Mesendoderm (in vitro differentiated cells): ENCODE data around the gene GRK4.
"Not testable (repeated sequence)": the region's sequence is repeated elsewhere in the genome, so short reads cannot be mapped to it uniquely, and the experiment has no call there.

Experiments used
- DNase-seq: peaks from one replicate; pipeline ENCODE4 v3.0.0; 2013
- H2AK5ac ChIP-seq: 2 replicates; pipeline ENCODE4 v1.6.1; 2013; ENCODE audit warnings: low read length, inconsistent platforms
- H2BK120ac ChIP-seq: 2 replicates; pipeline ENCODE4 v1.6.1; 2013; ENCODE audit warnings: low read depth, mild to moderate bottlenecking, low read length, moderate library complexity, mixed read lengths
- H2BK15ac ChIP-seq: replicated peaks from 2 replicates; pipeline ENCODE4 v1.6.1; 2013; ENCODE audit warnings: low read depth, mild to moderate bottlenecking, moderate library complexity
- H2BK5ac ChIP-seq: 2 replicates; pipeline ENCODE4 v1.6.1; 2013; ENCODE audit warnings: low read length, inconsistent platforms
- H3K18ac ChIP-seq: 2 replicates; pipeline ENCODE4 v1.6.1; 2013; ENCODE audit warnings: mild to moderate bottlenecking, low read length, mixed read lengths
- H3K23ac ChIP-seq: one replicate; pipeline ENCODE4 v1.6.1; 2013; ENCODE audit warnings: low read length
- H3K27ac ChIP-seq: 2 replicates; pipeline ENCODE4 v1.5.1; 2013; ENCODE audit warnings: low read depth, mild to moderate bottlenecking, inconsistent platforms, low read length, moderate library complexity
- H3K27me3 ChIP-seq: 2 replicates; pipeline ENCODE4 v1.6.1; 2013; ENCODE audit warnings: low read length, control low read depth, mild to moderate bottlenecking, inconsistent platforms; ENCODE audit not compliant: insufficient read depth, poor library complexity
- H3K36me3 ChIP-seq: 2 replicates; pipeline ENCODE4 v1.6.1; 2013; ENCODE audit warnings: low read length, inconsistent platforms; ENCODE audit not compliant: control insufficient read depth, insufficient read depth
- H3K4ac ChIP-seq: one replicate; pipeline ENCODE4 v1.6.1; 2013; ENCODE audit warnings: low read depth, mild to moderate bottlenecking, low read length, moderate library complexity
- H3K4me1 ChIP-seq: 2 replicates; pipeline ENCODE4 v1.6.1; 2013; ENCODE audit warnings: low read depth, low read length, inconsistent platforms; ENCODE audit not compliant: control insufficient read depth
- H3K4me2 ChIP-seq: 2 replicates; pipeline ENCODE4 v1.6.1; 2013; ENCODE audit warnings: low read length
- H3K4me3 ChIP-seq: 2 replicates; pipeline ENCODE4 v1.5.1; 2013; ENCODE audit warnings: mild to moderate bottlenecking, low read length
- H3K56ac ChIP-seq: one replicate; pipeline ENCODE4 v1.6.1; 2013; ENCODE audit warnings: low read length
- H3K79me1 ChIP-seq: 2 replicates; pipeline ENCODE4 v1.6.1; 2013; ENCODE audit warnings: low read length, inconsistent platforms
- H3K79me2 ChIP-seq: 2 replicates; pipeline ENCODE4 v1.6.1; 2013; ENCODE audit warnings: mild to moderate bottlenecking, low read length; ENCODE audit not compliant: control insufficient read depth, insufficient read depth
- H3K9ac ChIP-seq: 2 replicates; pipeline ENCODE4 v1.6.1; 2013; ENCODE audit warnings: low read length, inconsistent platforms
- H4K5ac ChIP-seq: one replicate; pipeline ENCODE4 v1.6.1; 2013; ENCODE audit warnings: low read length
- H4K8ac ChIP-seq: one replicate; pipeline ENCODE4 v1.6.1; 2013; ENCODE audit warnings: low read depth, mild to moderate bottlenecking, control low read depth, low read length, moderate library complexity
- WGBS: extraction: QIAGEN DNeasy Blood & Tissue Kit; methylation state at CpG from one replicate; pipeline ENCODE4 v1.1.7; 2013; ENCODE audit warnings: low lambda C conversion rate, missing lambda C conversion rate; ENCODE audit not compliant: insufficient coverage; ENCODE audit errors: extremely low coverage; 5-methylcytosine and 5-hydroxymethylcytosine counted together

Gene GRK4

DNA sequence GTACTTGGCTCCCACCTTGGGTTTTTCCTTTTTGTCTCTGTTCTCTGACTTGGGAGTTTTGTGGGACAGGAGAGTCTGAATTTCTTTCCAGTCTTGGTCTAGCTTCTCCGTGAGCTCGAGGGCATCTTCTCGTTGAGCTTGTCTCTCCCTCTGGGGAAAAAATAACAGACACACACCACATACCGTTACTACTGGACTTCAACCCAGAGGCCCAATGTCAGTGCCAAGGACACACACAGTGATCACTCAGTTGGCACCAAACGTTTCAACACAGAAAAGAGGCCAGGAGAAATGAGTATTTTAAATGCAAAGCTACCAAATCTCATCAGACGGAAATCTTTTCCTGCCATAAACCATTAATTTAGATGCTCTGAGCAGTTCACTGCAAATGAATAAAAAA, 9.9 kb upstream of the GRK4 start:
- no peaks in the 10 kb centered on the region for H3K4me1 ChIP-seq
- no peak overlapping the region for H3K4me2 ChIP-seq
- WGBS = no CpG with 5 or more reads among the region's 6 CpGs
- H3K36me3 ChIP-seq = peaks cover 23% of the 10 kb centered on the region
- H3K4me3 ChIP-seq = no peak overlapping the region
- H3K4ac ChIP-seq = no peak overlapping the region
- H2BK120ac ChIP-seq = no peak overlapping the region
- H3K23ac ChIP-seq = no peak overlapping the region
- no peak overlapping the region for H3K9ac ChIP-seq
- H2AK5ac ChIP-seq = no peak overlapping the region
- no peak overlapping the region for H3K18ac ChIP-seq
- no peak overlapping the region for H4K5ac ChIP-seq
- H2BK5ac ChIP-seq = no peak overlapping the region
- no peak overlapping the region for H2BK15ac ChIP-seq
- H3K79me1 ChIP-seq = peaks cover 8% of the 10 kb centered on the region
- H3K27ac ChIP-seq = no peak overlapping the region
- no peak overlapping the region for H3K56ac ChIP-seq
- H3K79me2 ChIP-seq = peaks cover 8% of the 10 kb centered on the region
- no peak for DNase-seq
- no peak overlapping the region for H4K8ac ChIP-seq
- H3K27me3 ChIP-seq = no peaks in the 10 kb centered on the region

DNA sequence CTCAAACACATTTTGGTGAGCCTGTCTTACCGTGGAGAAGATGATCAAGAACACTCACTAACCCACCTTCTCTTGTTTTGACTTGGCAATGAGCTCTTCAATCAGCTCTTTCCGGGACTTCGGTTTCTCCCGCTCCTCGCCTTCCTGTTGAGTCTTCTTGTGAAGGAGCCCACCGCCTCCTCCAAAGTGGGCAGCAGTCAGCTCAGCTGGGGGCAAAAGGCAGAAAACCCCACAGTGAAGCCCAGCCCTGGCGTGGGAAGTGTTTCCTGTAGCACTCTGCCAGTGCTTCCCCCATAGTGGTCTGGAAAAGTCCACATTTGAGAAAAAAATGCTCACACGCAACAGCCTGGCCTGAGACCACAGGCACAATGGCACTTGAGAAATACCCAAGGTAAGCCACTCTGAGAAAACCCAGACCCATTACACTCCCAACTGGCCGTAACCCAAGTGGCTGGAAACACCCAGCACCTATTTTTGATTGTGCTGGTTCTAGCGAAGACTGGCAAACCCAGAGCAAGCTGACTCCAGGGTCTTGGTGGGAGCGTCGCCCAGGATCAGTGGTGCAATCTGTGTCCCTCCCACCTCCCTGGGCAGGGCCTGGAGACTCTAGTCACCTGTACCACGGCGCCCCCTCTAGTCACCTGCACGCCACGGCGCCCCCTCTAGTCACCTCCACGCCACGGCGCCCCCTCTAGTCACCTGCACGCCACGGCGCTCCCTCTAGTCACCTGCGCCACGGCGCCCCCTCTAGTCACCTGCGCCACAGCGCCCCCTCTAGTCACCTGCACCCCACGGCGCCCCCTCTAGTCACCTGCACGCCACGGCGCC, 8.8 kb upstream of the GRK4 start:
- H2AK5ac ChIP-seq = no peak overlapping the region
- H3K56ac ChIP-seq = no peak overlapping the region
- H3K9ac ChIP-seq = no peak overlapping the region
- H3K4ac ChIP-seq = no peak overlapping the region
- no peak overlapping the region for H3K23ac ChIP-seq
- no peak overlapping the region for H3K18ac ChIP-seq
- no peaks in the 10 kb centered on the region for H3K4me1 ChIP-seq
- H3K27me3 ChIP-seq = no peaks in the 10 kb centered on the region
- H3K27ac ChIP-seq = no peak overlapping the region
- no peak overlapping the region for H4K5ac ChIP-seq
- peaks cover 12% of the 10 kb centered on the region for H3K79me1 ChIP-seq
- WGBS = no CpG with 5 or more reads among the region's 33 CpGs
- no peak overlapping the region for H2BK15ac ChIP-seq
- no peak overlapping the region for H3K4me2 ChIP-seq
- H2BK5ac ChIP-seq = no peak overlapping the region
- H3K4me3 ChIP-seq = no peak overlapping the region
- peaks cover 15% of the 10 kb centered on the region for H3K79me2 ChIP-seq
- no peak overlapping the region for H2BK120ac ChIP-seq
- peaks cover 20% of the 10 kb centered on the region for H3K36me3 ChIP-seq
- peak; percentile 76 for DNase-seq
- H4K8ac ChIP-seq = no peak overlapping the region

DNA sequence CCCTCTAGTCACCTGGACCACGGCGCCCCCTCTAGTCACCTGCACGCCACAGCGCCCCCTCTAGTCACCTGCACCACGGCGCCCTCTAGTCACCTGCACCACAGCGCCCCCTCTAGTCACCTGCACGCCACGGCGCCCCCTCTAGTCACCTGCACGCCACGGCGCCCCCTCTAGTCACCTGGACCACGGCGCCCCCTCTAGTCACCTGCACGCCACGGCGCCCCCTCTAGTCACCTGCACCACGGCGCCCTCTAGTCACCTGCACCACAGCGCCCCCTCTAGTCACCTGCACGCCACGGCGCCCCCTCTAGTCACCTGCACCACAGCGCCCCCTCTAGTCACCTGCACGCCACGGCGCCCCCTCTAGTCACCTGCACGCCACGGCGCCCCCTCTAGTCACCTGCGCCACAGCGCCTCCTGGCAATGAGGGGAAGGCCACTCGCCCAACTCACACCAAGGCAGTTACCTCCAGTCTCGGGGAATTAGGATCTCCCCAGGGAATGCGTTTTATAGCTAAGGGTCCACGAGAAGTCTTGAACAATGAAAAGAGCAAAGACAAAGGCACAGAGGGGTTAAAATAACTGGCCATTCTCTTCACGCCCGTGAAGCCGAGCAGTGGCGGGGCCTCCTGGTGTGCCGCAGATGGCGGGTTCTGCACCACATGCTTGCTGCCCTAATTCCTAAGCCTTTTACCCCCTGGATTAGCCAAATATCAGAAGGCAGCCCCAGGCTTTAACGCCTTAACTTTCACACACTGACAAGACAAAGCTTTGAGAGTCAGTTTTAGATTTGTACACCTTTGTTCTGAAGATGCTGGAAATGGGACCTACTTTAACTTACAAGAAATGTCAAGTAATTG, 8.0 kb upstream of the GRK4 start:
- Histone ChIP-seq H3K79me1 (peaks cover 13% of the 10 kb centered on the region), H3K36me3 (peaks cover 15% of the 10 kb centered on the region)

DNA sequence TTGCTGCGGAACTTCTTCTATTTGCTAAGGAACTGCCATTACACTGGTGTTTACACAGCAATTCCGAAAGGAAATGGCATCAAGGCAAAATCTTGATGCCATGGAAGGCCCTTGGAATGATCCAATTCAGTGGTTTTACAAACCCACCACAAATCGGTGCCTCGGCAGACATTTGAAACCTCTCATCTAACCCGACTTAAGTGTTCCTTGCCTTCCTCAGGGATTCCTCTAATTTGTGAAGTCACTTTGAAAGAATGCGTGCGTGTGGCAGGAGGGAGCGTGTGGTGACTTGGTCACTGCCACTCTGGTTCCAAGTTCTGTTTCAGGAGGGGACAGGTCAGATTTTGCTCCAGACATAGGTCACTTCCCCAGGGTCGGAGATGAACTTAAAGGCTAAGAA, 4.9 kb upstream of the GRK4 start:
- Histone ChIP-seq H4K8ac (no peak overlapping the region), H3K4me2 (no peak overlapping the region), H3K27ac (no peak overlapping the region), H3K23ac (no peak overlapping the region), H4K5ac (no peak overlapping the region), H3K79me2 (peaks cover 34% of the 10 kb centered on the region), H3K9ac (no peak overlapping the region), H2AK5ac (no peak overlapping the region), H3K79me1 (peaks cover 18% of the 10 kb centered on the region), H2BK5ac (no peak overlapping the region), H3K18ac (no peak overlapping the region), H3K27me3 (no peaks in the 10 kb centered on the region), H3K36me3 (peaks cover 13% of the 10 kb centered on the region), H3K56ac (no peak overlapping the region), H3K4me1 (no peaks in the 10 kb centered on the region), H2BK120ac (no peak overlapping the region), H3K4ac (no peak overlapping the region), H3K4me3 (no peak overlapping the region), H2BK15ac (no peak overlapping the region)
- peak; percentile 78 for DNase-seq
- WGBS = no CpG with 5 or more reads among the region's 9 CpGs

More for the DNA sequence above, 8.0 kb upstream of the GRK4 start:
- not testable (repeated sequence) for H3K9ac ChIP-seq, H3K27me3 ChIP-seq, H4K5ac ChIP-seq, H3K27ac ChIP-seq, H3K4ac ChIP-seq, H2BK15ac ChIP-seq, H2AK5ac ChIP-seq, H2BK5ac ChIP-seq, H3K4me3 ChIP-seq, DNase-seq, H3K23ac ChIP-seq, H3K56ac ChIP-seq, H3K4me1 ChIP-seq, H3K4me2 ChIP-seq, H2BK120ac ChIP-seq, H3K18ac ChIP-seq, H4K8ac ChIP-seq
- peaks cover 19% of the 10 kb centered on the region for H3K79me2 ChIP-seq
- no CpG with 5 or more reads among the region's 44 CpGs for WGBS

DNA sequence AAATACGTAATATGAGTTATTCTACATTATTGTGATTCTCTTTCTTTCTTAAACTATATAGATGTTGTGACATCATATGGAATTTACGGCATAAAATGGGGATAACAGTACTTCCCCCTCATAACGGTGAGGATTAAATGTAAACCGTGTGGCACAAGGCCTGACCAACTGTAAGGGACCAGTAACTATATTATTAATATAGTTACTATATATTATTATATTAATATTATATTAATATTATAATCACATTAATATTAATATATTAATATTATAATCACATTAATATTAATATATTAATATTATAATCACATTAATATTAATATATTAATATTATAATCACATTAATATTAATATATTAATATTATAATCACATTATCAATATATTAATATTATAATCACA, 2.9 kb upstream of the GRK4 start:
- Histone ChIP-seq H3K79me2 (peaks cover 34% of the 10 kb centered on the region), H3K36me3 (peaks cover 10% of the 10 kb centered on the region), H3K79me1 (peaks cover 18% of the 10 kb centered on the region)
- not testable (repeated sequence) for H3K27ac ChIP-seq, H3K4me2 ChIP-seq, H2AK5ac ChIP-seq, H4K5ac ChIP-seq, H3K4me1 ChIP-seq, H3K4me3 ChIP-seq, DNase-seq, H4K8ac ChIP-seq, H2BK15ac ChIP-seq, H2BK120ac ChIP-seq, H3K23ac ChIP-seq, H3K27me3 ChIP-seq, H3K9ac ChIP-seq, H3K56ac ChIP-seq, H3K4ac ChIP-seq, H3K18ac ChIP-seq, H2BK5ac ChIP-seq
- WGBS = no CpG with 5 or more reads among the region's 4 CpGs
